Measurements from ENCODE around the gene APOLD1.
"Not testable (repeated sequence)": the region's sequence is repeated elsewhere in the genome, so short reads cannot be mapped to it uniquely, and the experiment has no call there.

APOLD1 gene

GRCh38 chr12:12804011-12804410 lies 18.6 kb downstream of the APOLD1 start:
- no peaks in the 10 kb centered on the region for H3K36me3 ChIP-seq (ENCODE audit: insufficient read depth, low read length)
- no peak overlapping the region for H2AFZ ChIP-seq (ENCODE audit: low read depth, low read length)
- H3K4me1 ChIP-seq (ENCODE audit: insufficient read depth, low read length): peaks cover 6% of the 10 kb centered on the region
- H3K9me3 ChIP-seq (ENCODE audit: low read length): no peaks in the 10 kb centered on the region
- no peak overlapping the region for H3K4me3 ChIP-seq (ENCODE audit: low read length)
- H3K27me3 ChIP-seq (ENCODE audit: insufficient read depth, low read length): no peaks in the 10 kb centered on the region

GRCh38 chr12:12804432-12804886 lies 19.0 kb downstream of the APOLD1 start:
- Histone ChIP-seq H2AFZ (ENCODE audit: low read depth, low read length) (no peak overlapping the region), H3K4me3 (ENCODE audit: low read length) (no peak overlapping the region), H3K9me3 (ENCODE audit: low read length) (no peaks in the 10 kb centered on the region), H3K36me3 (ENCODE audit: insufficient read depth, low read length) (no peaks in the 10 kb centered on the region), H3K27me3 (ENCODE audit: insufficient read depth, low read length) (no peaks in the 10 kb centered on the region), H3K4me1 (ENCODE audit: insufficient read depth, low read length) (peaks cover 6% of the 10 kb centered on the region)

- no peaks in the 10 kb centered on the region for H3K9me3 ChIP-seq (ENCODE audit: low read length)
- no peaks in the 10 kb centered on the region for H3K36me3 ChIP-seq (ENCODE audit: insufficient read depth, low read length)
- H2AFZ ChIP-seq (ENCODE audit: low read depth, low read length): no peak overlapping the region
- H3K4me1 ChIP-seq (ENCODE audit: insufficient read depth, low read length): peaks cover 6% of the 10 kb centered on the region
- no peaks in the 10 kb centered on the region for H3K27me3 ChIP-seq (ENCODE audit: insufficient read depth, low read length)
- no peak overlapping the region for H3K4me3 ChIP-seq (ENCODE audit: low read length)
Measured at GRCh38 chr12:12806784-12807516, 21.5 kb downstream of the APOLD1 start.

GRCh38 chr12:12807517-12807903 lies 22.1 kb downstream of the APOLD1 start:
- H3K36me3 ChIP-seq (ENCODE audit: insufficient read depth, low read length); H3K27me3 ChIP-seq (ENCODE audit: insufficient read depth, low read length); H3K4me1 ChIP-seq (ENCODE audit: insufficient read depth, low read length); H3K4me3 ChIP-seq (ENCODE audit: low read length); H3K9me3 ChIP-seq (ENCODE audit: low read length); H2AFZ ChIP-seq (ENCODE audit: low read depth, low read length): not testable (repeated sequence)

GRCh38 chr12:12807970-12808702 lies 22.7 kb downstream of the APOLD1 start:
- no peak overlapping the region for H2AFZ ChIP-seq (ENCODE audit: low read depth, low read length)
- peaks cover 6% of the 10 kb centered on the region for H3K4me1 ChIP-seq (ENCODE audit: insufficient read depth, low read length)

GRCh38 chr12:12810553-12811021 lies 25.1 kb downstream of the APOLD1 start:
- Histone ChIP-seq H2AFZ (ENCODE audit: low read depth, low read length) (no peak overlapping the region), H3K9me3 (ENCODE audit: low read length) (no peaks in the 10 kb centered on the region), H3K4me3 (ENCODE audit: low read length) (no peak overlapping the region), H3K36me3 (ENCODE audit: insufficient read depth, low read length) (peaks cover 3% of the 10 kb centered on the region), H3K27me3 (ENCODE audit: insufficient read depth, low read length) (no peaks in the 10 kb centered on the region), H3K4me1 (ENCODE audit: insufficient read depth, low read length) (peaks cover 15% of the 10 kb centered on the region)

More at GRCh38 chr12:12807970-12808702, 22.7 kb downstream of the APOLD1 start:
- H3K27me3 ChIP-seq (ENCODE audit: insufficient read depth, low read length): no peaks in the 10 kb centered on the region
- H3K4me3 ChIP-seq (ENCODE audit: low read length): no peak overlapping the region
- H3K36me3 ChIP-seq (ENCODE audit: insufficient read depth, low read length): no peaks in the 10 kb centered on the region
- H3K9me3 ChIP-seq (ENCODE audit: low read length): no peaks in the 10 kb centered on the region

GRCh38 chr12:12811343-12811742 lies 25.9 kb downstream of the APOLD1 start:
- H3K27me3 ChIP-seq (ENCODE audit: insufficient read depth, low read length): no peaks in the 10 kb centered on the region

GRCh38 chr12:12812174-12812573 lies 26.7 kb downstream of the APOLD1 start:
- Histone ChIP-seq H3K4me3 (ENCODE audit: low read length) (no peak overlapping the region), H3K36me3 (ENCODE audit: insufficient read depth, low read length) (peaks cover 17% of the 10 kb centered on the region), H2AFZ (ENCODE audit: low read depth, low read length) (no peak overlapping the region), H3K9me3 (ENCODE audit: low read length) (no peaks in the 10 kb centered on the region), H3K27me3 (ENCODE audit: insufficient read depth, low read length) (no peaks in the 10 kb centered on the region), H3K4me1 (ENCODE audit: insufficient read depth, low read length) (peaks cover 15% of the 10 kb centered on the region)

More at GRCh38 chr12:12811343-12811742, 25.9 kb downstream of the APOLD1 start:
- Histone ChIP-seq H2AFZ (ENCODE audit: low read depth, low read length) (no peak overlapping the region), H3K36me3 (ENCODE audit: insufficient read depth, low read length) (peaks cover 9% of the 10 kb centered on the region), H3K4me3 (ENCODE audit: low read length) (no peak overlapping the region), H3K9me3 (ENCODE audit: low read length) (no peaks in the 10 kb centered on the region), H3K4me1 (ENCODE audit: insufficient read depth, low read length) (peaks cover 15% of the 10 kb centered on the region)

- peaks cover 15% of the 10 kb centered on the region for H3K4me1 ChIP-seq (ENCODE audit: insufficient read depth, low read length)
- H3K36me3 ChIP-seq (ENCODE audit: insufficient read depth, low read length): peaks cover 22% of the 10 kb centered on the region
- H3K4me3 ChIP-seq (ENCODE audit: low read length): no peak overlapping the region
- no peaks in the 10 kb centered on the region for H3K27me3 ChIP-seq (ENCODE audit: insufficient read depth, low read length)
- no peak overlapping the region for H2AFZ ChIP-seq (ENCODE audit: low read depth, low read length)
- no peaks in the 10 kb centered on the region for H3K9me3 ChIP-seq (ENCODE audit: low read length)
Measured at GRCh38 chr12:12812618-12813119, 27.2 kb downstream of the APOLD1 start.

- Histone ChIP-seq H3K27me3 (ENCODE audit: insufficient read depth, low read length) (no peaks in the 10 kb centered on the region), H3K9me3 (ENCODE audit: low read length) (no peaks in the 10 kb centered on the region), H2AFZ (ENCODE audit: low read depth, low read length) (peak within 1 kb of the TSS; percentile 33), H3K4me3 (ENCODE audit: low read length) (peak within 1 kb of the TSS; percentile 85), H3K4me1 (ENCODE audit: insufficient read depth, low read length) (peaks cover 10% of the 10 kb centered on the region), H3K36me3 (ENCODE audit: insufficient read depth, low read length) (peaks cover 25% of the 10 kb centered on the region)
Measured at GRCh38 chr12:12813120-12814101, 28.0 kb downstream of the APOLD1 start, which contains the start of gene DDX47. Gene DDX47, plus strand, starts transcription at chr12:12813346. Its CDS starts 22 bp downstream, at chr12:12813368.

GRCh38 chr12:12817616-12818015 lies 32.2 kb downstream of the APOLD1 start:
- H3K4me1 ChIP-seq (ENCODE audit: insufficient read depth, low read length): peaks cover 14% of the 10 kb centered on the region
- H2AFZ ChIP-seq (ENCODE audit: low read depth, low read length): no peak overlapping the region
- H3K27me3 ChIP-seq (ENCODE audit: insufficient read depth, low read length): no peaks in the 10 kb centered on the region
- peaks cover 49% of the 10 kb centered on the region for H3K36me3 ChIP-seq (ENCODE audit: insufficient read depth, low read length)
- H3K4me3 ChIP-seq (ENCODE audit: low read length): no peak overlapping the region
- H3K9me3 ChIP-seq (ENCODE audit: low read length): no peaks in the 10 kb centered on the region

GRCh38 chr12:12818701-12819100 lies 33.2 kb downstream of the APOLD1 start:
- Histone ChIP-seq H2AFZ (ENCODE audit: low read depth, low read length) (no peak overlapping the region), H3K36me3 (ENCODE audit: insufficient read depth, low read length) (peaks cover 60% of the 10 kb centered on the region), H3K4me1 (ENCODE audit: insufficient read depth, low read length) (peaks cover 12% of the 10 kb centered on the region), H3K9me3 (ENCODE audit: low read length) (no peaks in the 10 kb centered on the region), H3K27me3 (ENCODE audit: insufficient read depth, low read length) (no peaks in the 10 kb centered on the region), H3K4me3 (ENCODE audit: low read length) (no peak overlapping the region)
